Memory B cell (primary cell): ENCODE data around the gene MISP.

Experiments used
- ATAC-seq: fragments of 150-1000 bp; cut with Tn5 transposase; 2 replicates; pipeline ENCODE4 v1.10.0; 2021; ENCODE audit warnings: low read depth, mild to moderate bottlenecking, moderate library complexity
- DNase-seq, 2 donors: peaks; one replicate each; pipeline ENCODE4 v3.0.0; 2022; ENCODE audit warnings: low spot score in 2 of 2
- H3K27ac Mint-ChIP-seq: one replicate; pipeline ENCODE4 v1.8.0; 2022; ENCODE audit warnings: mild to moderate bottlenecking, moderate library complexity, mixed read lengths
- H3K27me3 Mint-ChIP-seq: one replicate; pipeline ENCODE4 v1.8.0; 2022; ENCODE audit warnings: mixed read lengths
- H3K36me3 Mint-ChIP-seq: one replicate; pipeline ENCODE4 v1.8.0; 2022; ENCODE audit warnings: mild to moderate bottlenecking, mixed read lengths
- H3K4me1 Mint-ChIP-seq: one replicate; pipeline ENCODE4 v1.8.0; 2022; ENCODE audit warnings: mixed read lengths
- H3K4me3 Mint-ChIP-seq: one replicate; pipeline ENCODE4 v1.8.0; 2022; ENCODE audit warnings: mild to moderate bottlenecking, moderate library complexity, mixed read lengths
- H3K9me3 Mint-ChIP-seq: one replicate; pipeline ENCODE4 v1.8.0; 2022; ENCODE audit warnings: mixed read lengths

MISP gene

GRCh38 chr19:764301-764700 lies 13.4 kb downstream of the MISP start:
- DNase-seq (no peak), ATAC-seq (no peak)
- Mint-ChIP-seq H3K27ac (no peak overlapping the region), H3K36me3 (peaks cover 2% of the 10 kb centered on the region), H3K9me3 (peaks cover 3% of the 10 kb centered on the region), H3K4me1 (no peaks in the 10 kb centered on the region), H3K4me3 (no peak overlapping the region), H3K27me3 (peaks cover 5% of the 10 kb centered on the region)

GRCh38 chr19:765179-765738 lies 14.3 kb downstream of the MISP start:
- H3K36me3 Mint-ChIP-seq: peaks cover 2% of the 10 kb centered on the region
- ATAC-seq (no peak), DNase-seq (no peak)
- H3K27ac Mint-ChIP-seq: no peak overlapping the region
- H3K27me3 Mint-ChIP-seq: peaks cover 5% of the 10 kb centered on the region
- H3K4me1 Mint-ChIP-seq: peaks cover 1% of the 10 kb centered on the region
- no peaks in the 10 kb centered on the region for H3K9me3 Mint-ChIP-seq
- H3K4me3 Mint-ChIP-seq: no peak overlapping the region

- Mint-ChIP-seq H3K27ac (no peak overlapping the region), H3K4me1 (peaks cover 3% of the 10 kb centered on the region), H3K4me3 (no peak overlapping the region), H3K36me3 (peaks cover 2% of the 10 kb centered on the region), H3K9me3 (no peaks in the 10 kb centered on the region), H3K27me3 (peaks cover 9% of the 10 kb centered on the region)
- no peak for DNase-seq
- no peak for ATAC-seq
These were observed 17.5 kb downstream of the MISP start for GRCh38 chr19:768424-768823.

- H3K27me3 Mint-ChIP-seq: peaks cover 9% of the 10 kb centered on the region
- no peak overlapping the region for H3K27ac Mint-ChIP-seq
- no peak for DNase-seq
These were observed 18.7 kb downstream of the MISP start for GRCh38 chr19:769616-770015.

GRCh38 chr19:771332-771785 lies 20.4 kb downstream of the MISP start:
- ATAC-seq (peak; percentile 67), DNase-seq (peak in 1 of 2 donors; percentile 32)
- Mint-ChIP-seq H3K27me3 (peaks cover 9% of the 10 kb centered on the region), H3K4me3 (no peak overlapping the region), H3K9me3 (no peaks in the 10 kb centered on the region), H3K27ac (no peak overlapping the region), H3K36me3 (peaks cover 2% of the 10 kb centered on the region), H3K4me1 (peaks cover 3% of the 10 kb centered on the region)

More at GRCh38 chr19:769616-770015, 18.7 kb downstream of the MISP start:
- Mint-ChIP-seq H3K4me1 (peaks cover 3% of the 10 kb centered on the region), H3K4me3 (no peak overlapping the region), H3K36me3 (peaks cover 2% of the 10 kb centered on the region), H3K9me3 (no peaks in the 10 kb centered on the region)
- ATAC-seq: no peak

GRCh38 chr19:772063-772462 lies 21.2 kb downstream of the MISP start:
- H3K36me3 Mint-ChIP-seq: no peaks in the 10 kb centered on the region
- H3K4me3 Mint-ChIP-seq: no peak overlapping the region
- peak overlapping the region; percentile 22 for H3K27ac Mint-ChIP-seq
- no peaks in the 10 kb centered on the region for H3K9me3 Mint-ChIP-seq
- DNase-seq (no peak), ATAC-seq (no peak)
- peaks cover 3% of the 10 kb centered on the region for H3K4me1 Mint-ChIP-seq
- peaks cover 6% of the 10 kb centered on the region for H3K27me3 Mint-ChIP-seq

- Mint-ChIP-seq H3K9me3 (no peaks in the 10 kb centered on the region), H3K4me3 (no peak overlapping the region), H3K27ac (no peak overlapping the region), H3K27me3 (peaks cover 4% of the 10 kb centered on the region), H3K4me1 (peaks cover 3% of the 10 kb centered on the region), H3K36me3 (no peaks in the 10 kb centered on the region)
- DNase-seq (no peak), ATAC-seq (no peak)
These were observed 22.0 kb downstream of the MISP start for GRCh38 chr19:772730-773436.

- Mint-ChIP-seq H3K4me3 (no peak overlapping the region), H3K4me1 (no peaks in the 10 kb centered on the region), H3K9me3 (no peaks in the 10 kb centered on the region), H3K36me3 (no peaks in the 10 kb centered on the region), H3K27me3 (peaks cover 4% of the 10 kb centered on the region), H3K27ac (no peak overlapping the region)
- no peak for DNase-seq
- no peak for ATAC-seq
These were observed 25.6 kb downstream of the MISP start for GRCh38 chr19:776549-776948.

- no peaks in the 10 kb centered on the region for H3K27me3 Mint-ChIP-seq
- H3K36me3 Mint-ChIP-seq: no peaks in the 10 kb centered on the region
- DNase-seq: no peak
- no peak overlapping the region for H3K4me3 Mint-ChIP-seq
- ATAC-seq: no peak
- no peak overlapping the region for H3K27ac Mint-ChIP-seq
- H3K4me1 Mint-ChIP-seq: no peaks in the 10 kb centered on the region
- no peaks in the 10 kb centered on the region for H3K9me3 Mint-ChIP-seq
These were observed 28.2 kb downstream of the MISP start for GRCh38 chr19:778910-779653.

GRCh38 chr19:780935-781334 lies 30.0 kb downstream of the MISP start:
- H3K9me3 Mint-ChIP-seq: no peaks in the 10 kb centered on the region
- no peak overlapping the region for H3K27ac Mint-ChIP-seq
- no peak overlapping the region for H3K4me3 Mint-ChIP-seq
- H3K36me3 Mint-ChIP-seq: no peaks in the 10 kb centered on the region
- H3K27me3 Mint-ChIP-seq: no peaks in the 10 kb centered on the region
- no peaks in the 10 kb centered on the region for H3K4me1 Mint-ChIP-seq
- DNase-seq (no peak), ATAC-seq (no peak)

- H3K4me1 Mint-ChIP-seq: no peaks in the 10 kb centered on the region
- H3K27ac Mint-ChIP-seq: no peak overlapping the region
- ATAC-seq: no peak
- H3K36me3 Mint-ChIP-seq: no peaks in the 10 kb centered on the region
- no peak for DNase-seq
- H3K9me3 Mint-ChIP-seq: no peaks in the 10 kb centered on the region
- no peak overlapping the region for H3K4me3 Mint-ChIP-seq
- no peaks in the 10 kb centered on the region for H3K27me3 Mint-ChIP-seq
These were observed 30.9 kb downstream of the MISP start for GRCh38 chr19:781800-782184.

- Mint-ChIP-seq H3K4me3 (no peak overlapping the region), H3K9me3 (no peaks in the 10 kb centered on the region), H3K4me1 (no peaks in the 10 kb centered on the region), H3K27me3 (no peaks in the 10 kb centered on the region), H3K27ac (no peak overlapping the region), H3K36me3 (no peaks in the 10 kb centered on the region)
- ATAC-seq: no peak
- DNase-seq: no peak
These were observed 31.4 kb downstream of the MISP start for GRCh38 chr19:782185-782877.

GRCh38 chr19:782878-783668 lies 32.2 kb downstream of the MISP start:
- Mint-ChIP-seq H3K9me3 (no peaks in the 10 kb centered on the region), H3K4me3 (no peak overlapping the region), H3K27me3 (no peaks in the 10 kb centered on the region), H3K27ac (no peak overlapping the region), H3K36me3 (no peaks in the 10 kb centered on the region), H3K4me1 (no peaks in the 10 kb centered on the region)
- no peak for DNase-seq
- no peak for ATAC-seq
